Fibroblast of gingiva (primary cell): ENCODE data around the gene RASA4B.
"Not testable (repeated sequence)": the region's sequence is repeated elsewhere in the genome, so short reads cannot be mapped to it uniquely, and the experiment has no call there.

Experiments
- DNase-seq: peaks from one replicate; pipeline ENCODE4 v3.0.0-alpha.2; 2011; ENCODE audit warnings: low read depth

Gene RASA4B

DNA sequence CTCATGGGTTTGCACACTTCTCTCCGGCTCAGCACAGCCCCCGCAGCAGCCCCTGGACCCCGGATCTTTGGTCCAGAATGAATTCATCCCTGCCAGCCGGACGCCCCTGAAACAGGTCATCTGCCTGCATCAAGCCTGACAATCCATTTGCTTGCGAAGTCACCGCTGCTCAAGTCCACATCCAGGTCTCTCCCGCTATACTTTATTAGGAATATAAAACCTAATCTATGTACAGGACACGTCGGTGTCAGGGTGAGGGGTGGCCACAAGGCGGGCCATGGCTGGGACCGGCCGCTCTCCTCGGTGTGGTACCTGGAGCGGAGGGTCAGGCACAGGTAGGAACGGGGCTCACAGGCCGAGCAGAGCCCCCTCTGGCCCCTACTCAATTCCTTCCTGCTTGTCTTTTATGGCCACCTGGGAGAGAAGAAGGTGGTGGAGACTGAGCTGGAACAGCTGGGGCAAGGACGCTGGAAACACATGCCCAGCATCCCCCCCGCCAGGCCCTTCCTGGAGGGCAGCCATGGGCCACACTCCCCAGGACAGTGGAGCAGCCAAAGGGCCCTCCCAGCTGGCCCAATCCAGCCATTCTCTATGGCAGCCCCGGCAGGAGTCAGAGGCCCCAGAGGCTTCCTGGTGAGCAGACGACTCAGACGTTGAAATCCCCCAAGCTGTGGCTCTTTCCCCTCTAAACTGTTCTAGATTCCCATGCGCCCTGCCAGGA is 44.1 kb downstream of the RASA4B start:
- DNase-seq: no peak

DNA sequence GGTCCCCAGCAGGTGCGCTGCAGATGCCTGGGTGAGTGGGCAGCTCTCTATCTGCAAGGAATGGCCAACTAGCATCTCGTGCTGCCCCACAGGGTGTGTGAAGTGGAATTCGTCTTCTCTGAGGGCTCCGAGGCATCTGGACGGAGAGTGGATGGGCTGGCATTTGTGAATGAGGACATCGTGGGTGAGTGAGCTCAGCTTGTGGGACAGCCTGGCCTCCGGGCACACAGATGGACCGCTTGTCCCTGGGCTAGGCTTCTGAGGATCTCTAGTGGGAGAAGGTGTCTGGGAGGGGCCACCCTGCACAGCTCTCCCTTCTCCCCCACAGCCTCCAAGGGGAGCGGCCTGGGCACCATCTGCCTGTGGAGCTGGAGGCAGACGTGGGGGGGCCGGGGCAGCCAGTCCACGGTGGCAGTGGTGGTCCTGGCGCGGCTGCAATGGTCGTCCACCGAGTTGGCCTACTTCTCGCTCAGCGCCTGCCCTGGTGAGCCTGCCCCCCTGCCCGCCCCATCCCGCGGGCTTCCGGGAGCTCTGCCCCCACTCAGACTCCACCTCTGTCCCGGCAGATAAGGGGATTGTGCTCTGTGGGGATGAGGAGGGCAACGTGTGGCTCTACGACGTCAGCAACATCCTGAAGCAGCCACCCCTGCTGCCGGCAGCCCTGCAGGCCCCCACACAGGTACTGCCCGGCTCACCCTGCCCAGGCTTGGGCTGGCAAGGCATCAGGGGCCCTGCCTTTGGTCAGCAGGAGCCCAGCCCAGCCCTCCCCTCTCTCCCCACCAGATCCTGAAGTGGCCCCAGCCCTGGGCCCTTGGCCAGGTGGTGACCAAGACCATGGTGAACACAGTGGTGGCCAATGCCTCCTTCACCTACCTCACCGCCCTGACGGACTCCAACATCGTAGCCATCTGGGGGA is 45.2 kb downstream of the RASA4B start:
- DNase-seq: no peak

DNA sequence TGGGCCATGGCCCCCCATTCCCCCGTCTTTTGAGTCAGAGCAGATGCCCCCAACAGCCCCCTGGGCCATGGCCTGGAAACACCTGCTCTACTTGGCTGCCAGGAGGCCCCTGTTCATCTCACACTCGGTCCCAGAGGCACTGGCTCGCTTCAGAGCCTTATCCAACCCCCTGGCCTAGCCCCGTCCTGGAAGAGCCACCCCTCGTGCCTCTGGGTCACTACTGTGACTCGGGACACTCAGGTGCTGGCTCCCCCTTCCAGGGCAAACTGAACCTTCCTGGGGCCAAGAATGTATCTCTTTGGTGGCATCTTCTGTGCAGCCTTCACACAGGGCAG is 45.8 kb downstream of the RASA4B start:
- DNase-seq: no peak

DNA sequence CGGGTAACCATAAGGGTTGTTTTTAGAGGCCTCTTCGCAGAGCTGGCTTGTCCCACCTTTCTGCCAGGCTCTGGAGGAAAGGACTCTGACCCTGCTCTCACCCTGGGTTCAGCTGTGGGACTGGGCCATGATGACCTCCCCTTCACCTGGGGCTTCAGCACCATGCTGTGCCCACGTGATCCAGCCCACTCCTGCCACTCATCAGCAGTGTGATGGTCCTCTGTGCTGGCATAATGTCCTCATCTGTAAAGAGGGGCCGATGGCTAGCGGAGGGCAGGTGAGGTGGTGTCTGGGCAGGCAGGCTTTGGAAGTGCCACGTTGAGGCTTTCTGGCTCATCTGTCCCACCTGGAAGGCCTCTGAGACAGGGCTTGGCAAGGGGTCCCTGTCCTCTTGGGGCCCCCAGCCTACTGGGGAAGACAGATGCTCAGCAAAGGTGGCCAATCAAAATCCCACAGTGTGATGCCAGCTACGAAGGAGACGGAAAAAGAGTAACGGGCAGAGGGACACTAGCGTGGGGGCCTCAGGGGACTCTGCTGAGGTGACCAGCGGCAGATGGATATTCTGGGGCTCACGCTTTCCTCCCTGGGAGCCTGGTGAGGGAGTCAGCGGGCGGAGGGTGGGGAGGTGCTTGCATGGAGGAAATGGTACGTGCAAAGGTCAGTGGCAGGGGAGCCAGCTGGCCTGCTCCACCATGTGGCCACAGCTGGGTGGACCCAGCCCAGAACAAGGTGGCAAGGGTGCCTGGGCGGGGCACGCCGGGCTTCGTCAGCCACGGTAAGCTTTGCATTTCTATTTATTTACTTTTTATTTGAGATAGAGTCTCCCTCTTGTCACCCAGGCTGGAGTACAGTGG is 47.4 kb downstream of the RASA4B start:
- DNase-seq: no peak

DNA sequence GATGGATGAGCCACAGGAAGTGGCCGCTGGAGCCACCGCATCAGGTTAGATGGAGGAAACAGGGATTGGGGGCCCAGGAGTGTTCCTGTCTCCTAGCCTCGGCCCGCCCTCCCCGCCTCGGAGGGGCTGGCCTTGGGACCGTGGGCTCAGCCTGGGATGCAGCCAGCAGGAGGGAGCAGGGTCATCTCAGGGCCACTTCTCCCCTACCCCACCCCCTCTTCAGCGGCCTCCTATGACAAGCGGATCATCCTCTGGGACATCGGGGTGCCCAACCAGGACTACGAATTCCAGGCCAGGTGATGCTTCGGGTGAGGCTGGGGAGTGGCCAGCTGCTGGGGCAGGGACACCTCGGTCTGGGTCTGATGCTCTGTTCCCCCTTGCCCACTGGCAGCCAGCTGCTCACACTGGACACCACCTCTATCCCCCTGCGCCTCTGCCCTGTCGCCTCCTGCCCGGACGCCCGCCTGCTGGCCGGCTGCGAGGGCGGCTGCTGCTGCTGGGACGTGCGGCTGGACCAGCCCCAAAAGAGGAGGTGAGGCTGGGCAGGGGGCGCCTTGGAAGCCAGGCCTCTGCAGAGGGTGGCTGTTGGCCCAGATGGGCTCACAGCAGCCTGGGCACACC is 48.1 kb downstream of the RASA4B start:
- no peak for DNase-seq

DNA sequence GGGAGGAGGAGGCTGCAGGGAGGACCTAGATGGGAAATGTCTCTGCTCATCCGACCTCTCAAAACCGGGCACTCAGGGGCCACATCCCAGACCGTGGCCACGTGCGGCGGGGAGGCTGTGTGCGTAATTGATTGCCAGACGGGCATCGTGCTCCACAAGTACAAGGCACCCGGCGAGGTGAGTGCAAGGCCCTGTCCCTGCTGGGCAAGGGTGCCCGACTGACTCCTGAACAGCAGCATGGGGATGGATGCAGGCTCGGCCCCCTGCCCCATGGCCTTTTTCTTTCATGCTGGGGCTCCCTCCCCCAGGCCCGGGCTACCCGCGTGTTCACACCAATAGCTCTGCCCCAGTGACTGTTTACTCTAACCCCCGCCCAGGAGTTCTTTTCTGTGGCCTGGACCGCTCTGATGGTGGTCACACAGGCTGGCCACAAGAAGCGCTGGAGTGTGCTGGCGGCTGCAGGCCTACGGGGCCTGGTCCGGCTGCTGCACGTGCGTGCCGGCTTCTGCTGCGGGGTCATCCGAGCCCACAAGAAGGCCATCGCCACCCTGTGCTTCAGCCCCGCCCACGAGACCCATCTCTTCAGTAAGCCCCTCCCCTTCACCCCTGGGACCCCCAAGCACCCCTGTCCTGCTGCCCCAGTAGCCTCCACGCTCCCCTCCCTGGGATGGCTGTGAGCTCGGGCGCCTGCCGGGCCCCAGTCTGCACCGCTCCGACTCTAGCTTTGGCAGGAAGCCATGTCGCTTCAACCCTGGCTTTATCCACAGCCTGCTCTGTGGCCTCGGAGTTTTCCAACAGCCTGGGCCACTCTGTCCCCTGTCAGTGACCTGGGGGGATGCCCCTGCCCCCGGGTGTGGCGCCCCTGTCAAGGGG is 48.9 kb downstream of the RASA4B start:
- no peak for DNase-seq

DNA sequence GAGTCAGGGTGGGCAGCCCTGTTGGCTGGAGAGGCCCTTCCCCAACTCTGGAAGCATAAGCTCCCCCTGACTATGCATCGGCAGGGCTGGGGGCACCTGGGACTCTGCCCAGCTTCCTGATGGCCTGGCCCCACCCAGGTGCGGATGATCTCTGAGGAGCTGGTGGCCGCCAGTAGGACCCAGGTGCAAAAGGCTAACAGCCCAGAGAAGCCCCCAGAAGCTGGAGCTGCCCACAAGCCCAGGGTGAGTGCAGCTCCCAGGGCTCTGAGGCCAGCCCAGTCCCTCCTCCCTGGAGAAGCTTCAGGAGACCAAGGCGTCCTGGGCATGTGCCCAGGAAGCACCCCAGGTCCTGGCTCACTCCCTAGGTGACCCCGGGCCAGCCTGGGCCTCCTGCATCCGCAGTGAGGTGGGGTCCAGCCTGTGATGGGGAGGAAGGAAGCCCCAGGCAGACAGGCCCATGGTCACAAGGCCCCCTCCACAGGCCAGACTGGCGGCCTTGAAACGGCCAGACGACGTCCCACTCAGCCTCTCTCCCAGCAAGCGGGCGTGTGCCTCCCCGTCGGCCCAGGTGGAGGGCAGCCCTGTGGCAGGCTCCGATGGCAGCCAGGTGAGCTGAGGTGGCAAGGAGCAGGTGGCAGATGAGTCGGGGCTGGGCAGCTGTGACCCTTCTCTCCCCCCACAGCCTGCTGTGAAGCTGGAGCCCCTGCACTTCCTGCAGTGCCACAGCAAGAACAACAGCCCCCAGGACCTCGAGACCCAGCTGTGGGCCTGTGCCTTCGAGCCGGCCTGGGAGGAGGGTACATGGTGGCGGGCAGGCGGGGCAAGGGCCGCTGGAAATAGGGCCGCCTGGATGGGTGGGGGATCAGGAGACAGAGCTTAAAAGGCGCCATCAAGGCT is 49.7 kb downstream of the RASA4B start:
- DNase-seq: no peak

DNA sequence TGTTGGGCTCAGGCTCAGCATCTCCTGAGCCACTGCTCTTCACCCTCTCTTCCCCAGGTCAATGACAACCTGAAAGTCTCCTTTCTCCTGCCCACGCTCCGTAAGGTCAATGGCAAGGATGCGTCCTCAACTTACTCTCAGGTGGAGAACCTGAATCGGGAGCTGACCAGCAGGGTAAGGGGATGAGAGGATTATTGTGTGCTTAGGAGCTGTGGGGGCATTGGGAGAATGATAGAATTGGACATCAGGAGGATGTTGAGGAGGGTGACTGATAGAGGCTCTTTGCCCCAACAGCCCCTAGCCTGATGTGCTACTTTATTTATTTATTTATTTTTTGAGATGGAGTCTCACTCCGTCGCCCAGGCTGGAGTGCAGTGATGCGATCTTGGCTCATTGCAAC is 51.5 kb downstream of the RASA4B start:
- no peak for DNase-seq

DNA sequence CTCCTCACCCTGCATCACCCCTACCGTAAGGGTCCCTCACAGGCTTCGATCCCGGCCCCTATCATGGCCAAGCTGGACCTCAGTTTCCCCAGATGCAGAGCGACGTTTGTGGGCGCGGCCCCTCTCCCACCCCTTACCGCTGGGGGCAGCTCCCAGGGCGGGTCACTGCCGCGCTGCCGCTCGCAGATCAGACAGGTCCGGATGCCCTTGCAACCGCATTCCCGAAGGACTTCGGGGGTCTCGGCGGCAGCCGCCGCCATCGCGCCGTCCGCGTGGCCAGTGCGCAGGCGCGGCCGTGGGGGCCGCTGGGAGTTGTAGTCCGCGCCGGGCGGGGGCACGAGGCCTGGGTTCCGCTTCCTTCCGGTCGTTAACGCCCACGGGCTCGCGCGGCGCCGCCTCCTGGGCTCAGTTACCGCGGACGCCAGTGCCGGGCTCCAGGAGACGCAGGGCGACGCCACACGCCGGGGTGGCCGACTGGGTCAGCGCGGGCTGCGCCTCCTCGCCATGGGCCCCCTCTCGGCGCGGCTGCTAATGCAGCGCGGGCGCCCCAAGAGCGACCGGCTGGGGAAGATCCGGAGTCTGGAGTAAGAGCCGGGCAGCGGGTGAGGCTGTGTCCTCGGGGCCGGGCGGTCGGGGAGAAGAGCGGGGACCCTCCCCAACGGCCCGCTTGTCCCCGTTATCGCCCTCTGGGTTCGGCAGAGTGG is 52.8 kb downstream of the RASA4B start, which contains the start of the genes ALKBH4 and LRWD1:
TSS of gene ALKBH4 (minus strand) at position 287 of the 704 bp plus-strand sequence. CDS start at position 260, 27 bp downstream.
TSS of gene LRWD1 (plus strand) at position 408 of the 704 bp plus-strand sequence. CDS start at position 505, 97 bp downstream.
- DNase-seq: peak; percentile 91

DNA sequence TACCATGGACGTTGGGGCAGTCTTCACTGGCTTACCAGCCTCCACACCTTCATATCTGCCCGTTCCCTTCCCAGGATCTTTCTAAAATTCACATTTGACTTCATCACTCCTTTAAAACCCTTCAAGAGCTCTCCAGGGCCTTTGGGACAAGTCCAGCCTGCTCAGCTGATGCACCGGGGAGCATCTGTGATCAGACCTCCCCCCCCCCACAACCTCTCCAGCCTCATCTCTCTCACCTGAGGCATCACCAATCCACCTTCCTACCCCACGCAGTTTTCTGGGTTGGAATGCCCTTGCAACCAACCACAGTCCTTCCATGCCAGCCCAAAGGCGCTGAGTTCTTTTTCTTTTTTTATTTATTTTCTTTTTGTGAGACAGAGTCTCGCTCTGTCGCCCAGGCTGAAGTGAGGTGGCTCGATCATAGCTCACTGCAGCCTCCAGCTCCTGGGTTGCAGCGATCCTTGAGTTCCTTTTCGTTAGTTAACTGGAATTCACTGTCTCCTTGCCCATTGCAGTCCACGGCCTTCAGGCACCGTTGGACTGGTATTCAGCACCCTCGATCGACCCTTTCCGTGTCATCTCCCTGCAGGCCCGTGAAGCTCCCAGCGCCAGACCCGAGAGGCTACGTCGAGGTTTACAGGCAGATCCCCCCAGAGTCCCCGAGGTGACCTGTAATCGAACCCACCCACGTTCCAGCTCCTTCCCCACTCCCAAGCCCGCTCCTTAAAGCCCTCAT is 53.6 kb downstream of the RASA4B start:
- peak; percentile 15 for DNase-seq

DNA sequence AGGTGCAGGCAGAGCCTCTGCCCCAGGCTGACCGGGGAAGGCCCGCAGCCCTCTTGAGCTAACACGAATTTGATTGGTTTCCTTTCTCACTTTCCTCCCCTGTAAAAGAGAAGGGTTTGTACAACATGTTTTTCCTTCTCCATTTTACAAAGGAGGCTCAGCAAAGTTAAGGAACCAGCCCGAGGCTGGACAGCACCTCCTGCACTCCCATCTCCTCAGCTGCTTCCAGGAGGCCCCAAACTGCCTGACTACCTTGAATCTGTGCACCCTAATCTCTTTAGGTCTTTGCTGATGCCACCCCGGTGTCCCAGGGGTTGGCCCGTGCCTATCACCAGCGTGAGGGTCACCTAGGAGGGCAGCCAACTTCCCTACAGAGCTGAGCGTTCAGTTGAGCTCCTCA is 57.1 kb downstream of the RASA4B start:
- no peak for DNase-seq

DNA sequence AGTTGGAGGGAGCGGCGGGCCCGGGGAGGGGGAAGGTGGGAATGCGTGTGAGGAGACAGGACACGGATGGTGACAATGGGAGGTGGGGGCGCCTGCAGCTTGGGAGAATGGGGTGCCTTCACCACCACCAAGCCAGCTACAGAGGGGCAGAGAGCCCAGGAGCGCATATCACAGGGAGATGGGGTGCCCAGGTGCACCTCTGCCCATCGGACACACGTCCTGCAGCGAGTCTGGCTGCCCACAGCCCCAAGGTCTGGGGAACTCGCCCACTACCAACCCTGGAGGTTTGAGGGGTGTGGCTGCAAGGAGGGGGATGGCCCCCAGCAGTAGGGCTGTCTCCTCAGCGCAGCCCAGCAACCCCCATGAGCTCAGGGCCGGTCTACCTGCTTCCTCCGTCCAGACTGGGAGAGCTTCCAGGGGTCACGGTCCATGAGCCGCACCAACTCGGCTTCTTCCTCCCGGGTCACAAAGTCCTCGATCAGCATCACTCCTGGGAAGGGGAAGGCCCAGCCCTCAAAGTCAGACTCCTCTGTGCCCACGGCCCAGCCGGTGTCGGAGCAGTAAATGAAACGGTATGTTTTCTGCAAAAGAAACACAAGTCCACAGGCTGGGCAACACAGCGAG is 58.2 kb downstream of the RASA4B start:
- DNase-seq: no peak

DNA sequence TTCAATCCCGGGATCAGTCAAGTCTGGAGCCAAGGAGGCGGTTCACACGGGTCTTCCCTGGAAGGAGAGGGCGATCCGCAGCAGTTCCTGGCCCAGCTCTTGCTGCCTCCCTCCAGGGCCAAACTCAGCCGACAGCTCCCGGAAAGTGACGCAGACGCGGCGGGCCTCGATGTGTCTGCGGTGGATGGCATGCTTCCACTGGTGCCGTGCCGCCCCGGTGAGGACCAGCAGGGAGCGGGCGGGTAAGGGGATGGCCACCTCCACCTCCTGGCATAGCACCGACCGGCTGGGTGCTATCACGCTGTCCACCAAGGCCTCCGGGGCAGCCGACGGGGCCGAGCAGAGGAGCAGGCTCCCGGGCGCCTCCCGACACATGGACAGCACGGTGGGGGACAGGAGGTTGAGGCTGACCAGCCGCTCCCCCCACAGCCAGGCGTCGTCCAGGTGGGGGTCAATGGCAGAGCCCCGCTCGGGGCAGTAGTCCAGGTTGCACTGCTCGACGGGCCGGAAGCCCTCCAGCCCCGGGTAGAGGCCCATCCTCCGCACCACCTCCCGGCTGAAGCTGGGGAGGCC is 60.1 kb downstream of the RASA4B start:
- no peak for DNase-seq

DNA sequence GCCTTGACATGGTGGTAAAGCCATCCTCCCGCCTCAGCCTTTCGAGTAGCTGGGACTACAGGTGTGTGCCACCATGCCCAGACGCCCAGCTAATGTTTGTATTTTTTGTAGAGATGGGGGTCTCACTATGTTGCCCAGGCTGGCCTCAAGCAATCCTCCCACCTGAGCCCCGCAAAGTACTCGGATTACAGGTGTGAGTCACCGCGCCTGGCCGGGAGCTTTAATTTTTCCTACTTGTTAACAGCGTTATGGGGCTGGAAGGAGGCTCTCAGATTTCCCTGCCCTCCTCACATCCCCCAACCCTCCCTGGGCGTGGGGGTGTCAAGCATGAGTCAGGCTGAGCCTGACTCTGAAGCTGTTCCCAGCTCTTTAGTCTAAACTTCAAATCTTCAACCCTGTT is 61.2 kb downstream of the RASA4B start:
- no peak for DNase-seq

DNA sequence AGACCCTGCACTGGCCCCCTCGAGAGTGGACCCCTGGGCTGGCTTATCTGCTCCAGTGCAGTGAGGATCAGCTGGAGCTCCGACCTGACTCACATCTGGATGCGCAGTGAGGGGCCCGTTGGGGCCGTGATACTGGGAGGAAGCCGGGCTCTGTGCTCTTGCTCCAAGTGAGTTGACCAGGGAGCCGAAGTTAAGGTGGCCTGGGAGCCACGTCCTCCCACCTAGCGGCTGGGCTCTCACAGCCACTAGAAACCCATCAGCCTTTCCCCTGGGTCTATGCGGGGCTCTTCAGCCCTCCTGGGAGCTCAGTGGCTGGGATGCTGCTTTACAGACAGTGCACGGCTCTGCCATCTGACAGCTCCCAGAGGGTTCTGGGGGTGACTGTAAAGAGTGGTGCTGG is 62.0 kb downstream of the RASA4B start:
- no peak for DNase-seq

DNA sequence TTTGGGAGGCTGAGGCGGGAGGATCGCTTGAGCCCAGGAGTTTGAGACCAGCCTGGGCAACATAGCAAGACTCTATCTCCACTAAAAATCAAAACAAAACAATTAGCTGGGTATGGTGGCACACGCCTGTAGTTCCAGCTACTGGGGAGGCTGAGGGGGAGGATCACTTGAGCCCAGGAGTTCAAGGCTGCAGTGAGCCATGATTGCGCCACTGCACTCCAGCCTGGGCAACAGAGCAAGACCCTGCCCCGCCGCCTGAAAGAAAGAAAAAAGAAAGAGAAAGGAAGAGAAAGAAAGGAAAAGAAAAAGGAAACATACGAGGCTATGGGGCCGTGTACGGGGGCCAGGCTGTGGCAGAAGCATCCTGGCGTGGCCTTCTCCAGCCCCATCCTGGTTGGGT is 62.6 kb downstream of the RASA4B start:
- DNase-seq: not testable (repeated sequence)

DNA sequence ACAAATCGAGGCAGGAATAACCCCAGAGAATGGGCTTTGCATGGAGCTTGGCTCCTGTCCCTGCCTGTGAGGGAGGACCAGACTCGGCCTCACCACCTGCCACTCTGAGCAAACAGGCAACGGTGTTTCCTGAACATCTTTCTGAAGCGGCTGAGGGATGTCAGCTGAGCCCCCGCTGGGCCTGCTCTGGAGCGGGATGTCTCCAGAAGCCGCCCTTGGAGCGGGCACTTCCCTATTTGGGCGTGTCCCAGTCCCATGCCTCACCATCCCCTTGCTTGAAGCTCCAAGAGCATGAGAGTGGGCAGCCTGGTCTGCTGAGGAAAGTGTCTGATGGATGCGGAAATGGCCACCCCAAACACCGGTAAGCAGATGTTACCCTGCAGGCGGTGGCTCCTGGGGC is 63.1 kb downstream of the RASA4B start:
- DNase-seq: no peak

DNA sequence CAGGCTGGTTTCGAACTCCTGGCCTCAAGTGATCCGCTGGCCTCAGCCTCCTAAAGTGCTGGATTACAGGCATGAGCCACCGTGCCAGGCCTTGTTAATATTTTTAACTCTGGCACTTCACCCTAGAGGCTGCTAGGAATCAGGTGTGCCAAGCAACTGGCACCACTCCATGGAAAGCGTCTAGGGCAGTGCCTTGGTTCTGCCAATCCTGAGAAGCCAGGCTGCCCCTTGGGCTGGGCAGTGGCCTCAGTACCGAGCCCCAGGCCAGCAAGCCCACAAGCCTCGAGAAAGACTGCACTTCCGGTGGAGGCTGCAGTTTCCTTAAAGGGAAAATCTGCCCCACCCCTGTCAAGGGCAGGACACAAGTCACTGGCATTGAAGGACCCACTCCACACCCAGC is 64.3 kb downstream of the RASA4B start:
- no peak for DNase-seq
